ENCODE results near the gene SNRPD1. TPM values are rescaled to one million over a fixed set of nuclear protein-coding genes. Genes with fewer than 3 reads are reported as not detected.
A peak's percentile ranks its signal among the peaks of the same experiment; 100 is the strongest.
"Not testable (repeated sequence)": the region's sequence is repeated elsewhere in the genome, so short reads cannot be mapped to it uniquely, and the experiment has no call there.

The SNRPD1 gene
- total RNA-seq, 1 experiment from 2014 or later: 68.4 TPM

- in situ Hi-C loops (cut with HindIII; ENCODE audit: low pct_unique_long_range_greater_than_20kb, low sequenced_read_pairs): no loop called here
- no peak for DNase-seq (ENCODE audit: low read depth, low spot score)
These were observed 17.1 kb downstream of the SNRPD1 start for GRCh38 chr18:21629089-21629832.

GRCh38 chr18:21632393-21632792 lies 20.3 kb downstream of the SNRPD1 start:
- no peak for DNase-seq (ENCODE audit: low read depth, low spot score)

GRCh38 chr18:21634588-21635199 lies 22.6 kb downstream of the SNRPD1 start:
- DNase-seq (ENCODE audit: low read depth, low spot score): no peak
- in situ Hi-C loops (cut with HindIII; ENCODE audit: low pct_unique_long_range_greater_than_20kb, low sequenced_read_pairs): no loop called here

More at GRCh38 chr18:21632393-21632792, 20.3 kb downstream of the SNRPD1 start:
- in situ Hi-C loops (cut with HindIII; ENCODE audit: low pct_unique_long_range_greater_than_20kb, low sequenced_read_pairs): no loop called here

- in situ Hi-C loops (cut with HindIII; ENCODE audit: low pct_unique_long_range_greater_than_20kb, low sequenced_read_pairs): no loop called here
- DNase-seq (ENCODE audit: low read depth, low spot score): no peak
These were observed 24.7 kb downstream of the SNRPD1 start for GRCh38 chr18:21636769-21637168.

- in situ Hi-C loops (cut with HindIII; ENCODE audit: low pct_unique_long_range_greater_than_20kb, low sequenced_read_pairs): no loop called here
- no peak for DNase-seq (ENCODE audit: low read depth, low spot score)
These were observed 26.7 kb downstream of the SNRPD1 start for GRCh38 chr18:21638822-21639221.

- in situ Hi-C loops (cut with HindIII; ENCODE audit: low pct_unique_long_range_greater_than_20kb, low sequenced_read_pairs): not testable (repeated sequence)
These were observed 28.3 kb downstream of the SNRPD1 start for GRCh38 chr18:21640375-21640774.

GRCh38 chr18:21650311-21650710 lies 38.2 kb downstream of the SNRPD1 start:
- DNase-seq (ENCODE audit: low read depth, low spot score): no peak
- in situ Hi-C loops (cut with HindIII; ENCODE audit: low pct_unique_long_range_greater_than_20kb, low sequenced_read_pairs): no loop called here

More at GRCh38 chr18:21640375-21640774, 28.3 kb downstream of the SNRPD1 start:
- DNase-seq (ENCODE audit: low read depth, low spot score): not testable (repeated sequence)

GRCh38 chr18:21652073-21652472 lies 40.0 kb downstream of the SNRPD1 start:
- no peak for DNase-seq (ENCODE audit: low read depth, low spot score)
- in situ Hi-C loops (cut with HindIII; ENCODE audit: low pct_unique_long_range_greater_than_20kb, low sequenced_read_pairs): no loop called here

- DNase-seq (ENCODE audit: low read depth, low spot score): no peak
- in situ Hi-C loops (cut with HindIII; ENCODE audit: low pct_unique_long_range_greater_than_20kb, low sequenced_read_pairs): no loop called here
These were observed 41.2 kb downstream of the SNRPD1 start for GRCh38 chr18:21653361-21653760.

GRCh38 chr18:21656402-21656801 lies 44.3 kb downstream of the SNRPD1 start:
- DNase-seq (ENCODE audit: low read depth, low spot score): no peak
- in situ Hi-C loops (cut with HindIII; ENCODE audit: low pct_unique_long_range_greater_than_20kb, low sequenced_read_pairs): no loop called here

- DNase-seq (ENCODE audit: low read depth, low spot score): no peak
- in situ Hi-C loops (cut with HindIII; ENCODE audit: low pct_unique_long_range_greater_than_20kb, low sequenced_read_pairs): no loop called here
These were observed 48.0 kb downstream of the SNRPD1 start for GRCh38 chr18:21660078-21660477.

GRCh38 chr18:21662581-21662980 lies 50.5 kb downstream of the SNRPD1 start:
- in situ Hi-C loops (cut with HindIII; ENCODE audit: low pct_unique_long_range_greater_than_20kb, low sequenced_read_pairs): no loop called here
- no peak for DNase-seq (ENCODE audit: low read depth, low spot score)

GRCh38 chr18:21663578-21663977 lies 51.5 kb downstream of the SNRPD1 start:
- in situ Hi-C loops (cut with HindIII; ENCODE audit: low pct_unique_long_range_greater_than_20kb, low sequenced_read_pairs): no loop called here
- no peak for DNase-seq (ENCODE audit: low read depth, low spot score)

- in situ Hi-C loops (cut with HindIII; ENCODE audit: low pct_unique_long_range_greater_than_20kb, low sequenced_read_pairs): no loop called here
- DNase-seq (ENCODE audit: low read depth, low spot score): no peak
These were observed 52.0 kb downstream of the SNRPD1 start for GRCh38 chr18:21664069-21664468.

- in situ Hi-C loops (cut with HindIII; ENCODE audit: low pct_unique_long_range_greater_than_20kb, low sequenced_read_pairs): no loop called here
- no peak for DNase-seq (ENCODE audit: low read depth, low spot score)
These were observed 57.7 kb downstream of the SNRPD1 start for GRCh38 chr18:21669736-21670285.

- DNase-seq (ENCODE audit: low read depth, low spot score): peak; percentile 11
- in situ Hi-C loops (cut with HindIII; ENCODE audit: low pct_unique_long_range_greater_than_20kb, low sequenced_read_pairs): no loop called here
These were observed 60.6 kb downstream of the SNRPD1 start for GRCh38 chr18:21672521-21673267.

GRCh38 chr18:21675354-21675753 lies 63.2 kb downstream of the SNRPD1 start:
- in situ Hi-C loops (cut with HindIII; ENCODE audit: low pct_unique_long_range_greater_than_20kb, low sequenced_read_pairs): not testable (repeated sequence)

GRCh38 chr18:21678859-21679258 lies 66.7 kb downstream of the SNRPD1 start:
- DNase-seq (ENCODE audit: low read depth, low spot score): no peak
- in situ Hi-C loops (cut with HindIII; ENCODE audit: low pct_unique_long_range_greater_than_20kb, low sequenced_read_pairs): no loop called here

More at GRCh38 chr18:21675354-21675753, 63.2 kb downstream of the SNRPD1 start:
- not testable (repeated sequence) for DNase-seq (ENCODE audit: low read depth, low spot score)
